NT2/D1 (cell line): ENCODE measurements around the gene IMPG2.

Experiments
- DNase-seq: peaks from one replicate; pipeline ENCODE4 v3.0.0-alpha.2; 2011; ENCODE audit warnings: low read depth, low spot score
- H3K27me3 ChIP-seq: 2 replicates; pipeline ENCODE4 v1.6.0; 2011; ENCODE audit warnings: mild to moderate bottlenecking; ENCODE audit not compliant: insufficient read length, insufficient read depth
- H3K36me3 ChIP-seq: 2 replicates; pipeline ENCODE4 v1.6.1; 2011; ENCODE audit warnings: mild to moderate bottlenecking, low read length, mixed read lengths; ENCODE audit not compliant: insufficient read depth, insufficient read length
- H3K4me1 ChIP-seq: 2 replicates; pipeline ENCODE4 v1.5.1; 2011; ENCODE audit not compliant: insufficient read depth, insufficient read length
- H3K4me3 ChIP-seq: 2 replicates; pipeline ENCODE4 v1.5.1; 2011; ENCODE audit warnings: low read depth; ENCODE audit not compliant: insufficient read length
- H3K9ac ChIP-seq: 2 replicates; pipeline ENCODE4 v1.6.0; 2011; ENCODE audit warnings: low read depth; ENCODE audit not compliant: insufficient read length
- H3K9me3 ChIP-seq: 2 replicates; pipeline ENCODE4 v1.5.1; 2011; ENCODE audit warnings: mild to moderate bottlenecking, low read length; ENCODE audit not compliant: insufficient read depth
- SUZ12 ChIP-seq: IDR thresholded peaks from 2 replicates; pipeline ENCODE4 v1.6.1; 2011; ENCODE audit not compliant: insufficient read length, insufficient read depth; ENCODE audit errors: extremely low read depth
- YY1 ChIP-seq: IDR thresholded peaks from 2 replicates; pipeline ENCODE4 v1.6.1; 2011; ENCODE audit not compliant: insufficient read length, insufficient read depth
- ZNF274 ChIP-seq: IDR thresholded peaks from 2 replicates; pipeline ENCODE4 v1.6.1; 2011; ENCODE audit warnings: mild to moderate bottlenecking, low read depth, low read length

The IMPG2 gene

GRCh38 chr3:101235048-101235447, 85.3 kb downstream of the IMPG2 start:
- H3K27me3 ChIP-seq: no peaks in the 10 kb centered on the region
- no peak overlapping the region for H3K9ac ChIP-seq
- no peak for DNase-seq
- H3K4me1 ChIP-seq: no peaks in the 10 kb centered on the region
- TF ChIP-seq ZNF274 (no peak), SUZ12 (no peak), YY1 (no peak)
- no peak overlapping the region for H3K4me3 ChIP-seq
- H3K36me3 ChIP-seq: no peaks in the 10 kb centered on the region
- no peaks in the 10 kb centered on the region for H3K9me3 ChIP-seq

DNA sequence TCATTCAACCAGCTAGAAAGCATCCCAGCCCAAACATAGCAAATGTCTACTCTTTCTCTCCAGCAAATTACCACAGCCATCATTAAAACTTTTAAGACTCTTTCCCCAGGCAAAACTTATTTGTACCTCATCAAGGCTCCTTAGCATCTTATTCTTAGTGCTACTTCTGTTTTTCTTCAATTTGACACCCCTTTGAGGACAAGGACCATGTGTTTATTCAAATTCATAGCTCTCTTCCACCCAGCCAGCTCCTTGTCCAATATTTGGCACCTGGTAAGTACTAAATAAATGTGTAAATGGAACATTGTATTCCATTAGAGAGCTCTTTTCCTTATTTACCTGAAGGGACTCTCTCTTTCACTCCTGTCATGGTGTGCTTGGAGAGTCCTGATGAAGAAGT, 89.8 kb downstream of the IMPG2 start:
- Histone ChIP-seq H3K9me3 (no peaks in the 10 kb centered on the region), H3K4me3 (no peak overlapping the region), H3K9ac (no peak overlapping the region), H3K27me3 (no peaks in the 10 kb centered on the region), H3K4me1 (no peaks in the 10 kb centered on the region), H3K36me3 (no peaks in the 10 kb centered on the region)
- TF ChIP-seq SUZ12 (no peak), YY1 (no peak), ZNF274 (no peak)
- DNase-seq: no peak

- Histone ChIP-seq H3K4me3 (no peak overlapping the region), H3K27me3 (no peaks in the 10 kb centered on the region), H3K36me3 (no peaks in the 10 kb centered on the region), H3K4me1 (no peaks in the 10 kb centered on the region), H3K9ac (no peak overlapping the region), H3K9me3 (no peaks in the 10 kb centered on the region)
- DNase-seq: no peak
- TF ChIP-seq SUZ12 (no peak), ZNF274 (no peak), YY1 (no peak)
These were observed 90.7 kb downstream of the IMPG2 start for GRCh38 chr3:101229681-101230080.

DNA sequence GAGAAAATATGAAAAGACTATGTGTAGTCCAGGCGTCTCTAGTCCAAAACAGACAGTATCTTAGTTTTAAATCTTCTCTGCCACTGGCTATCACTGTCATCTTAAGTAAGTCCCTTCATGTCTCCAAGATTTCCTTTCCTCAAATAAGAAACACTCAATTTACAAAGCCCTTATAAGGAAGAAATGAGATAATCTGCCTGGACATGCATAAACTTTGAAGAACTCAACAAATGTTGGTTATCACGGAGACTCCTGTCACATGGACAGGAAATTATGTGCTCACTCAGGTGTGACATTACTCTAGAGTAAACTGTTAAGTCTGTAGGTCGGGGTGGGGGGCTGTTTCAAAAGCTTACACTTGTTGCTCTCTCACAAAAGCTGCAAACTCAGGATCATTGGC, 91.9 kb downstream of the IMPG2 start:
- DNase-seq: no peak
- Histone ChIP-seq H3K36me3 (no peaks in the 10 kb centered on the region), H3K9ac (no peak overlapping the region), H3K9me3 (no peaks in the 10 kb centered on the region), H3K4me1 (no peaks in the 10 kb centered on the region), H3K4me3 (no peak overlapping the region), H3K27me3 (no peaks in the 10 kb centered on the region)
- TF ChIP-seq ZNF274 (no peak), SUZ12 (no peak), YY1 (no peak)

DNA sequence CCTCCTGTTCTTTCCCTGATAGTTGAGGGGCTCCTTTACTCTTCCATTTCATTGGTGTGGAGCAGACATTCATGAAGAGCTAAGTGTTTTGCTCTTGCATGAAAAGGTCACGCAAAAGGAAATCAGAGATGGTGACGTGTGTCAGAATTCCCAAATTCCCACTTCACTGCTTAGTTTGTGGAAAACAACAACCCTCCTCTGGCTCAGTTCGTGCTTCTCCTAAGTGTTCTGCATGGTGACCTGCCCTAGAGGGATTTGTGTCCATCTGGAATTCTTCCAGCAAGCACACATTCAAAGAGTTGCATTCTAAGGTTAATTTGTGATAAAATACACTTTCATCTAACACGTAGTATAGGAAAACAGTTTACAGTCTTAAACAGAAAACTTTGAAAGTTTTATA, 95.6 kb downstream of the IMPG2 start:
- no peaks in the 10 kb centered on the region for H3K4me1 ChIP-seq
- H3K9me3 ChIP-seq: peaks cover 3% of the 10 kb centered on the region; the same call in 1 of the 2 replicates
- no peak for TF ChIP-seq YY1
- no peak for TF ChIP-seq SUZ12
- no peak for TF ChIP-seq ZNF274
- no peak for DNase-seq
- H3K4me3 ChIP-seq: no peak overlapping the region
- H3K27me3 ChIP-seq: no peaks in the 10 kb centered on the region
- no peak overlapping the region for H3K9ac ChIP-seq
- H3K36me3 ChIP-seq: no peaks in the 10 kb centered on the region

DNA sequence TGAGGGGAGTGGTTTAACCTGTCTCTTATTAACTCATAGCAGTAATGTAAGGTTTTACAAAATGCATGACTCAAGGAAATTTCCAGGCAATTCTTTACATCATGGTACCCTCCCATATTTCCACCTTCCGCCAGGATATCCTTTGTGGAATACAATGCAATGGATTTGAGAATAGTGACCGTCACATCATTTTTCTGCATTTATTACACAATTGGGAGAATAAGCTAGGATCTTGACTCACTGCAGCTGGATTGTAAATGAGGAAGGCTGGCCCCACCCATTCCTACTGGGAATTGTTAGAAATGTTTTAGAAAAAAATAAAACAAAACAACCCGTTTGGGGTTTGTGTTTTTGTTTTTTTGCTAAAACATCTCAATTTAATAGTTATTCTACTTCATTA, 97.4 kb downstream of the IMPG2 start:
- Histone ChIP-seq H3K36me3 (no peaks in the 10 kb centered on the region), H3K9me3 (peaks cover 11% of the 10 kb centered on the region; the same call in 1 of the 2 replicates), H3K27me3 (no peaks in the 10 kb centered on the region), H3K9ac (no peak overlapping the region), H3K4me3 (no peak overlapping the region), H3K4me1 (no peaks in the 10 kb centered on the region)
- no peak for DNase-seq
- TF ChIP-seq ZNF274 (no peak), SUZ12 (no peak)

- Histone ChIP-seq H3K36me3 (no peaks in the 10 kb centered on the region), H3K27me3 (no peaks in the 10 kb centered on the region), H3K4me1 (no peaks in the 10 kb centered on the region), H3K9ac (no peak overlapping the region), H3K4me3 (no peak overlapping the region), H3K9me3 (peaks cover 16% of the 10 kb centered on the region; the same call in 1 of the 2 replicates)
- no peak for DNase-seq
- TF ChIP-seq YY1: no peak
- no peak for TF ChIP-seq SUZ12
- no peak for TF ChIP-seq ZNF274
These were observed 100.4 kb downstream of the IMPG2 start for GRCh38 chr3:101219842-101220560.
